Naive thymus-derived CD4-positive, alpha-beta T cell (primary cell): ENCODE results near the gene SYDE2. TPM values are rescaled to one million over a fixed set of nuclear protein-coding genes. Genes with fewer than 3 reads are reported as not detected.

Experiments
- ATAC-seq: fragments of 150-1000 bp; cut with Tn5 transposase; 2 replicates; pipeline ENCODE4 v1.10.0; 2021; ENCODE audit warnings: mild to moderate bottlenecking, moderate library complexity
- CTCF ChIA-PET: fragments of 350-600 bp; sonication (Branson Sonifier 250); formaldehyde crosslinking; loops from one replicate; lab custom pipeline; 2021; ENCODE audit warnings: antibody characterized with exemption; lab: Charles Lee
- POLR2A ChIA-PET: fragments of 350-600 bp; sonication (Branson Sonifier 250); formaldehyde crosslinking; loops from one replicate; lab custom pipeline; 2021; ENCODE audit warnings: antibody characterized with exemption, inconsistent platforms; lab: Charles Lee
- DNase-seq, 9 donors: peaks; one replicate each; pipeline versions ENCODE4 v3.0.0 to v3.0.0-alpha.2; 2020 to 2022; ENCODE audit warnings: mixed read lengths in 1 of 9
- H3K27ac ChIP-seq: one replicate; pipeline ENCODE4 v1.7.0; 2013; ENCODE audit warnings: mild to moderate bottlenecking, low read depth, low read length, moderate library complexity
- H3K27me3 ChIP-seq, 2 donors: one replicate each; pipeline ENCODE4 v1.7.0; 2013; ENCODE audit warnings: low read length in 2 of 2, mild to moderate bottlenecking in 2 of 2, moderate library complexity in 2 of 2; ENCODE audit not compliant: control insufficient read depth in 2 of 2, insufficient read depth in 2 of 2
- H3K36me3 ChIP-seq, 3 experiments: 1 replicate in 2 of 3; 2 replicates in 1 of 3; pipeline ENCODE4 v1.7.0; 2013; ENCODE audit warnings: low read length in 3 of 3, mild to moderate bottlenecking in 3 of 3, moderate library complexity in 1 of 3; ENCODE audit not compliant: insufficient read depth in 3 of 3, control insufficient read depth in 2 of 3
- H3K4me1 ChIP-seq, 2 donors: one replicate each; pipeline ENCODE4 v1.7.0; 2013; ENCODE audit warnings: low read length in 2 of 2, mild to moderate bottlenecking in 2 of 2, moderate library complexity in 1 of 2; ENCODE audit not compliant: control insufficient read depth in 2 of 2, insufficient read depth in 2 of 2
- H3K4me3 ChIP-seq: 2 replicates; pipeline ENCODE4 v1.7.0; 2013; ENCODE audit warnings: mild to moderate bottlenecking, low read length
- H3K9me3 ChIP-seq, 3 experiments: 1 replicate in 2 of 3; 2 replicates in 1 of 3; pipeline ENCODE4 v1.7.0; 2013; ENCODE audit warnings: low read length in 3 of 3; ENCODE audit not compliant: control insufficient read depth in 2 of 3
- H3K27ac Mint-ChIP-seq, 9 donors: one replicate each; pipeline ENCODE4 v1.8.0; 2020 to 2022; ENCODE audit warnings: mixed read lengths in 9 of 9, mild to moderate bottlenecking in 8 of 9, moderate library complexity in 5 of 9, inconsistent platforms in 2 of 9
- H3K27me3 Mint-ChIP-seq, 5 donors: one replicate each; pipeline ENCODE4 v1.8.0; 2021 to 2022; ENCODE audit warnings: mixed read lengths in 5 of 5, mild to moderate bottlenecking in 1 of 5
- H3K36me3 Mint-ChIP-seq, 5 donors: one replicate each; pipeline ENCODE4 v1.8.0; 2020 to 2022; ENCODE audit warnings: mixed read lengths in 5 of 5, mild to moderate bottlenecking in 3 of 5, inconsistent platforms in 1 of 5
- H3K4me1 Mint-ChIP-seq, 7 donors: one replicate each; pipeline ENCODE4 v1.8.0; 2020 to 2022; ENCODE audit warnings: mixed read lengths in 7 of 7, mild to moderate bottlenecking in 3 of 7, inconsistent platforms in 1 of 7
- H3K4me3 Mint-ChIP-seq, 10 donors: one replicate each; pipeline ENCODE4 v1.8.0; 2020 to 2022; ENCODE audit warnings: mild to moderate bottlenecking in 10 of 10, mixed read lengths in 10 of 10, moderate library complexity in 6 of 10, inconsistent platforms in 2 of 10
- H3K9me3 Mint-ChIP-seq, 11 donors: one replicate each; pipeline ENCODE4 v1.8.0; 2020 to 2022; ENCODE audit warnings: mixed read lengths in 11 of 11, mild to moderate bottlenecking in 4 of 11, inconsistent platforms in 1 of 11, moderate library complexity in 1 of 11
- intact Hi-C, 2 donors: fragments of 100-400 bp; cut with micrococcal nuclease; formaldehyde crosslinking; loops; one replicate each; pipeline ENCODE4 v1.15.1; 2023
- microRNA-seq: library from miRNA; unstranded; fragments of <30 nt; microRNA quantifications from one replicate; pipeline ENCODE4 v1.2.0, GENCODE V29; 2022; ENCODE audit warnings: borderline microRNAs expressed
- polyA plus RNA-seq, 2 donors: library from polyadenylated mRNA; unstranded; fragments of 300-500 nt; fragmentation: Illumina TruSeq; gene quantifications; one replicate each; pipeline ENCODE4 v1.2.3, GENCODE V29; 2021
- total RNA-seq, 6 experiments: library from RNA in 5 of 6; stranded (reverse) in 5 of 6; gene quantifications; 1 replicate in 5 of 6; 2 replicates in 1 of 6; pipeline ENCODE4 v1.2.3 and lab custom pipeline; 2021 to 2026

The SYDE2 gene
- total and polyA plus RNA-seq, 7 experiments from 2014 or later: 1.2 to 9.1 (median 5.7) TPM

- Mint-ChIP-seq H3K4me3 (no peak overlapping the region), H3K27me3 (peaks cover 4 to 19% (median 7%) of the 10 kb centered on the region in 5 donors), H3K4me1 (peaks cover 0 to 5% (median 0%) of the 10 kb centered on the region in 7 donors), H3K27ac (no peak overlapping the region), H3K36me3 (no peaks in the 10 kb centered on the region), H3K9me3 (no peaks in the 10 kb centered on the region)
- intact Hi-C loops: no loop called here
- Histone ChIP-seq H3K27me3 (no peaks in the 10 kb centered on the region), H3K36me3 (no peaks in the 10 kb centered on the region), H3K4me3 (no peak overlapping the region), H3K9me3 (no peaks in the 10 kb centered on the region), H3K27ac (no peak overlapping the region), H3K4me1 (no peaks in the 10 kb centered on the region)
- ATAC-seq (no peak), DNase-seq (no peak)
- POLR2A ChIA-PET: no interaction called here
- CTCF ChIA-PET: no interaction called here
These were observed 84.0 kb downstream of the SYDE2 start for GRCh38 chr1:85116856-85117255.

GRCh38 chr1:85115933-85116332 lies 84.9 kb downstream of the SYDE2 start:
- Histone ChIP-seq H3K27me3 (no peaks in the 10 kb centered on the region), H3K4me1 (no peaks in the 10 kb centered on the region), H3K4me3 (no peak overlapping the region), H3K9me3 (no peaks in the 10 kb centered on the region), H3K27ac (no peak overlapping the region), H3K36me3 (no peaks in the 10 kb centered on the region)
- Mint-ChIP-seq H3K9me3 (no peaks in the 10 kb centered on the region), H3K27ac (no peak overlapping the region), H3K36me3 (no peaks in the 10 kb centered on the region), H3K4me1 (peaks cover 0 to 5% (median 0%) of the 10 kb centered on the region in 7 donors), H3K27me3 (peaks cover 4 to 19% (median 7%) of the 10 kb centered on the region in 5 donors), H3K4me3 (no peak overlapping the region)
- ChIA-PET POLR2A (interaction anchor here (0.5 kb wide), 1 partner anchor 60 kb away, joined by 3 read pairs; no protein-coding TSS in a partner anchor), CTCF (no interaction called here)
- intact Hi-C loops: no loop called here
- DNase-seq (no peak), ATAC-seq (no peak)

GRCh38 chr1:85111695-85112094 lies 89.1 kb downstream of the SYDE2 start:
- Histone ChIP-seq H3K4me3 (no peak overlapping the region), H3K27me3 (no peaks in the 10 kb centered on the region), H3K36me3 (no peaks in the 10 kb centered on the region), H3K27ac (no peak overlapping the region), H3K4me1 (no peaks in the 10 kb centered on the region), H3K9me3 (no peaks in the 10 kb centered on the region)
- CTCF ChIA-PET: no interaction called here
- H3K27ac Mint-ChIP-seq: no peak overlapping the region
- no peak for ATAC-seq
- H3K4me3 Mint-ChIP-seq: no peak overlapping the region
- H3K9me3 Mint-ChIP-seq: no peaks in the 10 kb centered on the region
- H3K27me3 Mint-ChIP-seq: peaks cover 0 to 20% (median 2%) of the 10 kb centered on the region in 5 donors
- intact Hi-C loops: no loop called here
- no peaks in the 10 kb centered on the region for H3K36me3 Mint-ChIP-seq
- no peak for DNase-seq
- peaks cover 0 to 2% (median 0%) of the 10 kb centered on the region in 7 donors for H3K4me1 Mint-ChIP-seq
- POLR2A ChIA-PET: interaction anchor here (1.2 kb wide), 1 partner anchor 89 kb away, joined by 4 read pairs; the partner anchor contains the start of gene SYDE2

DNA sequence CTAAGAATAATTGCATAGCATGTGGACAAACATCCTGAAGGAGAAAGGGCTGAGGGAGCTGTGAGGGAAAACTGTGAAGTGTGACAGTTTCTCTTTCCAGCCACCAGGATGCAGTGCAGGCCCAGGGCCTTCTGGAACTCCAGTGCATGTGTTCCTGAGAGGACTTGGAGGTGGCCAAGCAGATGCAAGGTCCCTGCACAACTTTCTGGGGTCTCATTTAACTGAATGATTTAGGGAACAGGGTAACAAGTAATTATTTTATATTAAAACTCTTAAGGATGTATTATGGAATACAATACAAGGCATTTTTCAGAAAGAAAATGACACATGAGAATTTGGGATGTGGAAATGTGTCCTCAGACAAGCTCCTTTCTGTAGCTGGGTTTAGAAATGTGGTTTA lies 91.3 kb downstream of the SYDE2 start:
- no peaks in the 10 kb centered on the region for H3K9me3 Mint-ChIP-seq
- H3K4me3 Mint-ChIP-seq: no peak overlapping the region
- ATAC-seq (peak; percentile 69), DNase-seq (peak in 7 of 9 donors; percentile 27 to 57 (median 43))
- intact Hi-C loops: loop anchor here (1.0 kb wide), 6 partner anchors 92 to 164 kb away; partner anchors contain the start of genes C1orf52 (in 1 of the 2) and SYDE2 (in 1 of the 2)
- H3K27ac Mint-ChIP-seq: peak overlapping the region in 1 of 9 donors; percentile 41
- H3K9me3 ChIP-seq: no peaks in the 10 kb centered on the region
- POLR2A ChIA-PET: interaction anchor here (1.0 to 2.3 kb wide), 3 partner anchors 145 to 165 kb away, joined by 3 to 11 read pairs (median 3); no protein-coding TSS in a partner anchor
- H3K4me3 ChIP-seq: no peak overlapping the region
- H3K36me3 ChIP-seq: no peaks in the 10 kb centered on the region
- no peak overlapping the region for H3K27ac ChIP-seq
- H3K4me1 Mint-ChIP-seq: no peaks in the 10 kb centered on the region
- no peaks in the 10 kb centered on the region for H3K4me1 ChIP-seq
- H3K27me3 ChIP-seq: no peaks in the 10 kb centered on the region
- no peaks in the 10 kb centered on the region for H3K36me3 Mint-ChIP-seq
- CTCF ChIA-PET: interaction anchor here (0.6 to 8.4 kb wide), 12 partner anchors 100 to 165 kb away, joined by 3 to 112 read pairs (median 5); partner anchors contain the start of gene C1orf52
- H3K27me3 Mint-ChIP-seq: peaks cover 0 to 31% (median 0%) of the 10 kb centered on the region in 5 donors

Small RNAs within 50 kb of the gene (microRNA-seq; reads per million reads assigned to microRNA genes)
- 1.6 reads per million for gene MIR4423

Other genes with a start within 250 kb of the SYDE2 start
- 10 to 100 TPM in 2 of 5 experiments, 1 to 10 TPM in 3; 2.5 to 35.7 (median 3.1) TPM for gene MCOLN2, start 203.9 kb downstream of the SYDE2 start, total RNA-seq
- gene MCOLN2, start 203.9 kb downstream of the SYDE2 start, polyA plus RNA-seq: under 1 TPM in 1 of 2 donors, not detected in 1; 0.41 TPM
- gene MCOLN3, start 152.5 kb downstream of the SYDE2 start, total RNA-seq: 10 to 100 TPM in 1 of 5 experiments, under 1 TPM in 4; 0.77 to 11.1 (median 0.95) TPM
- gene MCOLN3, start 152.5 kb downstream of the SYDE2 start, polyA plus RNA-seq: 1 to 10 TPM in 1 of 2 donors, under 1 TPM in 1; 0.43 to 1.5 TPM
- 10 to 100 TPM; 25.7 to 55.4 (median 46.1) TPM for gene C1orf52, start 58.6 kb upstream of the SYDE2 start, total RNA-seq
- gene C1orf52, start 58.6 kb upstream of the SYDE2 start, polyA plus RNA-seq: 10 to 100 TPM; 26.4 to 28.0 TPM
- gene BCL10, start 75.6 kb upstream of the SYDE2 start, total RNA-seq: 10 to 100 TPM; 30.4 to 53.0 (median 35.4) TPM
- gene BCL10, start 75.6 kb upstream of the SYDE2 start, polyA plus RNA-seq: 10 to 100 TPM; 17.4 to 19.4 TPM